ENCODE results near the gene CAPN13. TPM values are rescaled to one million over a fixed set of nuclear protein-coding genes. Genes with fewer than 3 reads are reported as not detected.

Gene CAPN13
- total RNA-seq: not detected

DNA sequence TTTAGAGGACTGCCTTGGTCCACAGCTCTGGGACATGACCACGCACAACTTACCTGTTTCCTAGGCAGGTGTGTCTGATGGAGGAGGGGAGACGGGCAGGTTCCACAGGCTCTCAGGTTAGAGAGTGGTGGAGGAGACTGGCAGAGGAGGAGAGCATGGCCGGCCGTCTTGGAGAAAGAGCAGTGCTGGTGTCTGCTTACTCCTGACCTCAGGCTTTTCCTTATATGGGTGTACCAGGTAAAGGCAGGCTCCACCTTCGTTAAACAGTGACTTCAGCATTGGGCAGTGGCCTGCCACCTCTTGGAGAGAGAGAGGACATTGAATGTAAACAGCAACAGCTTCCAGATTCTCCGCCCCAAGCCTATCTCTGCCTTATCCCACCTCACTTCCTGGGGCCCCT is at the start of gene CAPN13:
CAPN13 (minus strand) TSS at position 198 of the 400 bp plus-strand sequence. CDS start 20,121 bp downstream, outside the sequence.
- DNase-seq (no peak), ATAC-seq (no peak)
- TF ChIP-seq, protein P1, sequence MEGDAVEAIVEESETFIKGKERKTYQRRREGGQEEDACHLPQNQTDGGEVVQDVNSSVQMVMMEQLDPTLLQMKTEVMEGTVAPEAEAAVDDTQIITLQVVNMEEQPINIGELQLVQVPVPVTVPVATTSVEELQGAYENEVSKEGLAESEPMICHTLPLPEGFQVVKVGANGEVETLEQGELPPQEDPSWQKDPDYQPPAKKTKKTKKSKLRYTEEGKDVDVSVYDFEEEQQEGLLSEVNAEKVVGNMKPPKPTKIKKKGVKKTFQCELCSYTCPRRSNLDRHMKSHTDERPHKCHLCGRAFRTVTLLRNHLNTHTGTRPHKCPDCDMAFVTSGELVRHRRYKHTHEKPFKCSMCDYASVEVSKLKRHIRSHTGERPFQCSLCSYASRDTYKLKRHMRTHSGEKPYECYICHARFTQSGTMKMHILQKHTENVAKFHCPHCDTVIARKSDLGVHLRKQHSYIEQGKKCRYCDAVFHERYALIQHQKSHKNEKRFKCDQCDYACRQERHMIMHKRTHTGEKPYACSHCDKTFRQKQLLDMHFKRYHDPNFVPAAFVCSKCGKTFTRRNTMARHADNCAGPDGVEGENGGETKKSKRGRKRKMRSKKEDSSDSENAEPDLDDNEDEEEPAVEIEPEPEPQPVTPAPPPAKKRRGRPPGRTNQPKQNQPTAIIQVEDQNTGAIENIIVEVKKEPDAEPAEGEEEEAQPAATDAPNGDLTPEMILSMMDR (IDR thresholded peaks at IDR 0.05): no peak
- ChIA-PET CTCF (interaction anchor here (0.6 kb wide), 1 partner anchor 1050 kb away, joined by 3 read pairs; no protein-coding TSS in a partner anchor), POLR2A (no interaction called here)
- Mint-ChIP-seq H3K27ac (no peak within 1 kb of the TSS), H3K9me3 (no peaks in the 10 kb centered on the region), H3K27me3 (peaks cover 9% of the 10 kb centered on the region), H3K4me3 (no peak within 1 kb of the TSS), H3K36me3 (ENCODE audit: low read depth) (no peaks in the 10 kb centered on the region), H3K4me1 (ENCODE audit: low read depth) (no peaks in the 10 kb centered on the region)
- intact Hi-C loops (cut with micrococcal nuclease): no loop called here

- H3K4me1 Mint-ChIP-seq (ENCODE audit: low read depth): no peaks in the 10 kb centered on the region
- H3K27me3 Mint-ChIP-seq: peaks cover 17% of the 10 kb centered on the region
- DNase-seq: no peak
- ATAC-seq: no peak
- CTCF ChIA-PET: no interaction called here
- TF ChIP-seq, protein P1 (IDR thresholded peaks at IDR 0.05): no peak
- peaks cover 3% of the 10 kb centered on the region for H3K9me3 Mint-ChIP-seq
- intact Hi-C loops (cut with micrococcal nuclease): no loop called here
- no peak overlapping the region for H3K4me3 Mint-ChIP-seq
- no peak overlapping the region for H3K27ac Mint-ChIP-seq
- POLR2A ChIA-PET: no interaction called here
- no peaks in the 10 kb centered on the region for H3K36me3 Mint-ChIP-seq (ENCODE audit: low read depth)
Measured at GRCh38 chr2:30847841-30848240, 40.6 kb upstream of the CAPN13 start.

DNA sequence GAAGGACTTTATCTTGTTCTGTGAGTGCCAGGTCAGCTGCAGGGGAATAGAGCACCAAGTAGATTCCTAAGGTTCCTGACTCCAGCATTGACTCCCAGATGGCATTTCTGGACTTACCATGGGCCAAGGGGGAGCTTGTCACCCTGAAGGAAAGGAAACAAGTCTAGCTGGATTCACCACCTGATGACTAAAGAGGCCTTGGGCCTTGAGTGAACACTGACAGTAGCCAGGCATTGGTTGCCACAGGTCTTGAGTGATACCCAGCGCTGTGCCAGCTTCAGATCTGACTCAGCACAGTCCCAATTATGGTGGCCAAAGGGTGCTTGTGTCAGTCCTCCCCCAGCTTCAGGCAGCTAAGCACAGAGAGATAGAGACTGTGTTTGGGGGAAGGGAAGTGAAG is 40.1 kb upstream of the CAPN13 start:
- no peaks in the 10 kb centered on the region for H3K36me3 Mint-ChIP-seq (ENCODE audit: low read depth)
- H3K27ac Mint-ChIP-seq: no peak overlapping the region
- POLR2A ChIA-PET: no interaction called here
- peaks cover 3% of the 10 kb centered on the region for H3K9me3 Mint-ChIP-seq
- CTCF ChIA-PET: no interaction called here
- ATAC-seq (no peak), DNase-seq (no peak)
- H3K4me1 Mint-ChIP-seq (ENCODE audit: low read depth): no peaks in the 10 kb centered on the region
- TF ChIP-seq, protein P1 (IDR thresholded peaks at IDR 0.05): no peak
- H3K27me3 Mint-ChIP-seq: peaks cover 17% of the 10 kb centered on the region
- H3K4me3 Mint-ChIP-seq: no peak overlapping the region
- intact Hi-C loops (cut with micrococcal nuclease): no loop called here

DNA sequence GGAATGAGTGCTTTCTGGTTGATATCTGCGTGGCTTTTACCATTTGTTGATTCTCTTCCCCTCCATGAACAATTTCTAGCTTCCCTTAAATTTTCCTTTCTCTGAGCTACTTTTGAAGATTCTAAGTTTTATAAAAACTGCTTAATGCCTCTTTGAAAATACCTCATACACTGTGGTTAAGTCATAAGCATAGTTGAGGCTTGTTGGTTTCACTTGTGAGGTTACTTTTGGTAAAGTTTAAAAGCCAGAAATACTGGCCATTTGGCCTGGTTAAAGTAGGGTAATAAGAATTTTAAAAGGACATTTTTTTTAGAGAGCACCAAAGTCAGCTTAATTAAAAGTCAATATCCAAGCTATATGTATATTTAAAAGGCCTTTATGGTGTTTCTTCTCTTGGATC is 21.3 kb upstream of the CAPN13 start:
- Mint-ChIP-seq H3K9me3 (peaks cover 7% of the 10 kb centered on the region), H3K4me1 (ENCODE audit: low read depth) (no peaks in the 10 kb centered on the region), H3K27ac (no peak overlapping the region), H3K27me3 (peaks cover 5% of the 10 kb centered on the region), H3K4me3 (no peak overlapping the region), H3K36me3 (ENCODE audit: low read depth) (no peaks in the 10 kb centered on the region)
- ChIA-PET POLR2A (no interaction called here), CTCF (no interaction called here)
- intact Hi-C loops (cut with micrococcal nuclease): no loop called here
- DNase-seq: no peak
- ATAC-seq: no peak
- TF ChIP-seq, protein P1 (IDR thresholded peaks at IDR 0.05): no peak

DNA sequence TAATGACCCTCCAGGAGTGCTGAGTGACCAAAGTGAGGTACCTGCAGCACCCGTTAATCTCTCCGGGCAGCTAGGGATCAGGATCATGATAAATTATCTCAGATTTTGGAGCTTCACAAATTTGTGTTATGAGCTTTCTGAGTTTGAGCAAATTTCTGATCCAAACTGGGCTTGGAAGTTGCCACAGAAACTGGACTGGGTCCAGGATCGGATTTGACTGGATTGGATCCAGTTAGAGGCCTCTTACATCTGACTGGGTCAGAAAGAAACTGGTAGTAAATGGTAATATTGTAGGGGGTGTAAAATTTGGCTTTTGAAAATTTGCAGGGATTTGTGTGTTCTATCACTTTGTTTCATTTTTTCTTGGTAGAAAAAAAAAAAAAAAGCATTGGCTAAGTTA is 19.7 kb upstream of the CAPN13 start:
- H3K4me3 Mint-ChIP-seq: no peak overlapping the region
- peaks cover 5% of the 10 kb centered on the region for H3K27me3 Mint-ChIP-seq
- POLR2A ChIA-PET: no interaction called here
- ATAC-seq (no peak), DNase-seq (no peak)
- CTCF ChIA-PET: no interaction called here
- intact Hi-C loops (cut with micrococcal nuclease): no loop called here
- H3K27ac Mint-ChIP-seq: no peak overlapping the region
- TF ChIP-seq, protein P1 (IDR thresholded peaks at IDR 0.05): no peak
- no peaks in the 10 kb centered on the region for H3K36me3 Mint-ChIP-seq (ENCODE audit: low read depth)
- H3K9me3 Mint-ChIP-seq: peaks cover 7% of the 10 kb centered on the region
- no peaks in the 10 kb centered on the region for H3K4me1 Mint-ChIP-seq (ENCODE audit: low read depth)
